GM12872 (cell line): ENCODE measurements around the gene MPPED2.

Experiments
- CTCF ChIP-seq: IDR thresholded peaks from 3 replicates; pipeline ENCODE4 v1.5.1; 2011; ENCODE audit warnings: low read depth, mild to moderate bottlenecking, low read length, moderate library complexity; ENCODE audit not compliant: insufficient read depth

MPPED2 gene

GRCh38 chr11:30545507-30545906 lies 40.6 kb downstream of the MPPED2 start:
- no peak for TF ChIP-seq CTCF

GRCh38 chr11:30543066-30543465 lies 43.1 kb downstream of the MPPED2 start:
- TF ChIP-seq CTCF, result no peak

GRCh38 chr11:30540781-30541180 lies 45.4 kb downstream of the MPPED2 start:
- TF ChIP-seq CTCF, result no peak

GRCh38 chr11:30538251-30538650 lies 47.9 kb downstream of the MPPED2 start:
- no peak for TF ChIP-seq CTCF

- no peak for TF ChIP-seq CTCF
These were observed 50.3 kb downstream of the MPPED2 start for GRCh38 chr11:30535818-30536217.

- TF ChIP-seq CTCF, result no peak
These were observed 52.7 kb downstream of the MPPED2 start for GRCh38 chr11:30533445-30533947.

GRCh38 chr11:30527566-30527965 lies 58.6 kb downstream of the MPPED2 start:
- TF ChIP-seq CTCF, result no peak

- TF ChIP-seq CTCF, result no peak
These were observed 59.6 kb downstream of the MPPED2 start for GRCh38 chr11:30526558-30526957.
